CD4-positive, alpha-beta memory T cell (primary cell): ENCODE data around the gene RNF5. TPM values are rescaled to one million over a fixed set of nuclear protein-coding genes. Genes with fewer than 3 reads are reported as not detected.

ENCODE experiments used
- CTCF ChIA-PET: fragments of 350-600 bp; sonication (Branson Sonifier 250); formaldehyde crosslinking; loops from one replicate; lab custom pipeline; 2021; ENCODE audit warnings: inconsistent platforms; ENCODE audit not compliant: partially characterized antibody; lab: Charles Lee
- POLR2A ChIA-PET: fragments of 350-600 bp; sonication (Branson Sonifier 250); formaldehyde crosslinking; loops from one replicate; lab custom pipeline; 2021; ENCODE audit not compliant: partially characterized antibody; lab: Charles Lee
- DNase-seq, 5 donors: peaks; one replicate each; pipeline versions ENCODE4 v3.0.0 to v3.0.0-alpha.2; 2020 to 2022; ENCODE audit warnings: mixed read lengths in 1 of 5
- H3K27ac ChIP-seq: one replicate; pipeline ENCODE4 v1.7.0; 2013; ENCODE audit warnings: low read depth, low read length
- H3K27me3 ChIP-seq: 2 replicates; pipeline ENCODE4 v1.7.0; 2013; ENCODE audit warnings: mild to moderate bottlenecking, low read length, moderate library complexity; ENCODE audit not compliant: insufficient read depth
- H3K36me3 ChIP-seq: 2 replicates; pipeline ENCODE4 v1.7.0; 2013; ENCODE audit warnings: mild to moderate bottlenecking, low read length, moderate library complexity; ENCODE audit not compliant: insufficient read depth
- H3K4me1 ChIP-seq: 2 replicates; pipeline ENCODE4 v1.7.0; 2013; ENCODE audit warnings: mild to moderate bottlenecking, low read length, moderate library complexity; ENCODE audit not compliant: insufficient read depth
- H3K4me3 ChIP-seq, 2 donors: one replicate each; pipeline ENCODE4 v1.7.0; 2013; ENCODE audit warnings: low read length in 2 of 2, mild to moderate bottlenecking in 1 of 2
- H3K9me3 ChIP-seq, 2 donors: one replicate each; pipeline ENCODE4 v1.7.0; 2013; ENCODE audit warnings: low read length in 2 of 2, control low read depth in 1 of 2; ENCODE audit not compliant: control insufficient read depth in 1 of 2
- H3K27ac Mint-ChIP-seq, 7 donors: one replicate each; pipeline ENCODE4 v1.8.0; 2020 to 2021; ENCODE audit warnings: mixed read lengths in 7 of 7, mild to moderate bottlenecking in 6 of 7, inconsistent platforms in 3 of 7, moderate library complexity in 3 of 7
- H3K27me3 Mint-ChIP-seq, 2 donors: one replicate each; pipeline ENCODE4 v1.8.0; 2020 to 2021; ENCODE audit warnings: mixed read lengths in 2 of 2
- H3K36me3 Mint-ChIP-seq, 2 donors: one replicate each; pipeline ENCODE4 v1.8.0; 2020 to 2021; ENCODE audit warnings: mixed read lengths in 2 of 2, inconsistent platforms in 1 of 2, mild to moderate bottlenecking in 1 of 2
- H3K4me1 Mint-ChIP-seq, 4 donors: one replicate each; pipeline ENCODE4 v1.8.0; 2020 to 2021; ENCODE audit warnings: mixed read lengths in 4 of 4, mild to moderate bottlenecking in 1 of 4
- H3K4me3 Mint-ChIP-seq, 8 donors: one replicate each; pipeline ENCODE4 v1.8.0; 2020 to 2021; ENCODE audit warnings: mixed read lengths in 8 of 8, mild to moderate bottlenecking in 7 of 8, moderate library complexity in 6 of 8, inconsistent platforms in 3 of 8
- H3K9me3 Mint-ChIP-seq, 8 donors: one replicate each; pipeline ENCODE4 v1.8.0; 2020 to 2021; ENCODE audit warnings: mixed read lengths in 8 of 8, mild to moderate bottlenecking in 5 of 8, inconsistent platforms in 3 of 8, moderate library complexity in 1 of 8
- intact Hi-C: fragments of 100-400 bp; cut with micrococcal nuclease; formaldehyde crosslinking; loops from one replicate; pipeline ENCODE4 v1.15.1; 2023
- polyA plus RNA-seq, 2 donors: library from polyadenylated mRNA; unstranded; fragments of 300-500 nt; fragmentation: Illumina TruSeq; gene quantifications; one replicate each; pipeline ENCODE4 v1.2.3, GENCODE V29; 2021
- total RNA-seq, 2 experiments: library from RNA; stranded (reverse); gene quantifications; one replicate each; pipeline ENCODE4 v1.2.3, GENCODE V29; 2021

The RNF5 gene
- total and polyA plus RNA-seq, 4 experiments from 2014 or later = 44.2 to 129 (median 74.7) TPM

DNA sequence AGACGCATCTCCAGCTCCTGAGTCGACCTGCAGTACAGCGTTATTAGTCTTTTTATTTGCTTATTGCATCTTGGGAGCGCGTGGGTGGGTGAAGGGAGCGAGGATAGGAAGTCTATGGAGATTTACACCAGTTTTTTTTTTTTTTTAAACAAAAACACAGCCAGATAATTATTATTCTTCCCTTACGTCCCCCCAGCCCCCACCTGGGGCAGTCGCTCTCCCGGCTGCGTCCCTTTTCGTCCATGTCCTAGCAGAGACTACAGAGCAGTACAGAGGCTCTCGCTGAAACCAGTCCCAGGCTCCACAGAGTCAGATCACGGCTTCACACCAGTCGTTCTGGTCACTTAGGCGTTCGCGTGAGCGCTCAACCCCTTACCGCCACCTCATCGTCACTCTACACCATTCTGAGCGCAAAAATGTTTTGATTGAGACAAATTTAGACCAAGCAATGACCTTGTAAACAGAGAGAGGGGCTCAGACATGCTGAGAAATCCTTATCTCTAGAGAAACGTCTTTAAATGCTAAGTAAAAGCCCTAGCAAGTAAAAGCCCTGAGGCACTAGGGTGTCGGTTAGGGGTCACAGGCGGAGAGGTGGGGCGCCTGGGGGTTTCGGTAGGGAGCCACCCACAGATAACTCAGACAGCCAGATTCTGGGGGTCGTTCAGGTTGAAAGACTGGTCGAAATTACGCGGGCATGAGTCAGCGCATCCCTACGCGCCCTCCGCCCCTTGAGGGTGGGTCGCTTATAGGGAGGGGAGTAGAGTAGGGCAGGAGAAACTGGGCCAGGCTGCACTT is 25.2 kb upstream of the RNF5 start:
- CTCF ChIA-PET = interaction anchor here (1.4 kb wide), 1 partner anchor 92 kb away, joined by 4 read pairs; no protein-coding TSS in a partner anchor
- H3K9me3 Mint-ChIP-seq = peaks cover 0 to 3% (median 0%) of the 10 kb centered on the region in 8 donors
- H3K27me3 ChIP-seq = peaks cover 6% of the 10 kb centered on the region

DNA sequence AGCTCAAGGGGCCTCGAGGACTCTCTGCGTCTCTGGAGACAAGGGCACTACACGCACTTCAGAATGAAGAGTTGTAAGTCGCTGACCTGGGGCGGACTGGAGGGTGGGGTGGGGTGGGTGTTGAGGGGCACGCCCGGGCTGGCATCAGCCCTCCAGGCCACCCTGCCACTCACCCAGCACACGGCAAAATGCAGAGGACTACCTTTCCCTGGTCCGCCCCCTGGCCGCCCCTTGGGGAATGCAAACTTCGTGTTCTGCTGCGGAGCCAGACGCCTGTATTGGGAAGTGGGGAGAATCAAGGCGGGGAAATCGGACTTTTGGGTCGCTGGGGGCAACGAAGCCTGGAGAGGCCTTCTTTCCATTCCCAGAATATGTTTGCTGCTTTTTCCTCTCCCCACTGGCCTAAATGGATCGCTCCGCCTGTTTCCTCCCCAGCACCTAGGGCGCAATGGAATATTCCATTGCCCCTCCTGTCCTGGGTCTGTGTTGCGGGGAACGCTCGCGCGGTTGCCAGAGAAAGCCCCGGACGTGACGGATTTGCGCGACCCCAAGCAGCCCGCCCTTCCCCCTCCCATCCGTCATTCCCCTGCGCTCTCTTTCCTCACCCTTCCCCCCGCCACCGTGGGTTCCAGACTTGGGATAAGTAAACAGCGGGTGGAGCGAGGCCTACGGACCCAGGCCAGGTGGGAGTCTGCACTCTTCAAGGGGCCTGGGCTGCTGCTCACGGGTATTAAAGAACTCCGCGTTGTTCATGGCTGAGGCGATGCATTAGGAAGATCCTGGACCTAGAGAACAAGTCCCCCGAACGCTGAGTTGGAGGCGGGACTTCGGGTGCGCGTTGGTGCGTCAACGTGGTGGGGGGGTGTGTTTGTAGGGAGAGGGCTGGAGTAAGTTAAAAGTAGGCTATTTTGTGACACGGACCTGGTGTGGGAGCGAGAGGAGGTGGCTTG is 24.4 kb upstream of the RNF5 start, which contains the start of gene PPT2:
TSS of gene PPT2 (plus strand) at position 578 of the 950 bp plus-strand sequence. CDS start 454 bp downstream, outside the sequence.
- peaks cover 12 to 15% of the 10 kb centered on the region in 2 donors for H3K36me3 Mint-ChIP-seq
- peak within 1 kb of the TSS; percentile 92 to 98 (median 94) for H3K27ac Mint-ChIP-seq
- peaks cover 15 to 25% of the 10 kb centered on the region in 2 donors for H3K27me3 Mint-ChIP-seq
- peaks cover 30 to 58% (median 41%) of the 10 kb centered on the region in 4 donors for H3K4me1 Mint-ChIP-seq
- Histone ChIP-seq H3K27ac (peak within 1 kb of the TSS; percentile 42), H3K27me3 (peaks cover under 1% of the 10 kb centered on the region), H3K36me3 (no peaks in the 10 kb centered on the region), H3K4me3 (peak within 1 kb of the TSS; percentile 78 to 98), H3K9me3 (no peaks in the 10 kb centered on the region), H3K4me1 (peaks cover 16% of the 10 kb centered on the region)
- ChIA-PET POLR2A (interaction anchor here (0.9 to 1.3 kb wide), 6 partner anchors 11 to 43 kb away, joined by 3 to 14 read pairs (median 4); partner anchors contain the start of genes ATF6B and EGFL8), CTCF (interaction anchor here (1.0 to 1.3 kb wide), 6 partner anchors 11 to 106 kb away, joined by 3 to 9 read pairs (median 6); partner anchors contain the start of genes EGFL8 and GPSM3)
- peak; percentile 62 to 84 (median 70) for DNase-seq
- H3K9me3 Mint-ChIP-seq = peaks cover 0 to 3% (median 0%) of the 10 kb centered on the region in 8 donors
- peak within 1 kb of the TSS; percentile 95 to 100 (median 98) for H3K4me3 Mint-ChIP-seq
- intact Hi-C loops = loop anchor here (1.0 to 10.0 kb wide), 5 partner anchors 22 to 109 kb away; partner anchors contain the start of genes AGPAT1 and PBX2

More for the DNA sequence above, 25.2 kb upstream of the RNF5 start:
- H3K36me3 ChIP-seq = no peaks in the 10 kb centered on the region
- POLR2A ChIA-PET = interaction anchor here (0.6 to 1.4 kb wide), 5 partner anchors 23 to 40 kb away, joined by 3 to 4 read pairs (median 3); partner anchors contain the start of genes FKBPL and GPSM3
- intact Hi-C loops = loop anchor here (10.0 kb wide), 1 partner anchor 108 kb away; no protein-coding TSS in a partner anchor
- no peaks in the 10 kb centered on the region for H3K9me3 ChIP-seq
- peaks cover 7 to 14% of the 10 kb centered on the region in 2 donors for H3K36me3 Mint-ChIP-seq
- peak overlapping the region in 7 of 8 donors; percentile 32 to 84 (median 72) for H3K4me3 Mint-ChIP-seq
- H3K27ac ChIP-seq = no peak overlapping the region
- H3K4me1 ChIP-seq = peaks cover 17% of the 10 kb centered on the region
- H3K27me3 Mint-ChIP-seq = peaks cover 18 to 28% of the 10 kb centered on the region in 2 donors
- peak overlapping the region in 6 of 7 donors; percentile 13 to 94 (median 78) for H3K27ac Mint-ChIP-seq
- H3K4me1 Mint-ChIP-seq = peaks cover 31 to 67% (median 47%) of the 10 kb centered on the region in 4 donors
- no peak for DNase-seq
- H3K4me3 ChIP-seq = no peak overlapping the region

DNA sequence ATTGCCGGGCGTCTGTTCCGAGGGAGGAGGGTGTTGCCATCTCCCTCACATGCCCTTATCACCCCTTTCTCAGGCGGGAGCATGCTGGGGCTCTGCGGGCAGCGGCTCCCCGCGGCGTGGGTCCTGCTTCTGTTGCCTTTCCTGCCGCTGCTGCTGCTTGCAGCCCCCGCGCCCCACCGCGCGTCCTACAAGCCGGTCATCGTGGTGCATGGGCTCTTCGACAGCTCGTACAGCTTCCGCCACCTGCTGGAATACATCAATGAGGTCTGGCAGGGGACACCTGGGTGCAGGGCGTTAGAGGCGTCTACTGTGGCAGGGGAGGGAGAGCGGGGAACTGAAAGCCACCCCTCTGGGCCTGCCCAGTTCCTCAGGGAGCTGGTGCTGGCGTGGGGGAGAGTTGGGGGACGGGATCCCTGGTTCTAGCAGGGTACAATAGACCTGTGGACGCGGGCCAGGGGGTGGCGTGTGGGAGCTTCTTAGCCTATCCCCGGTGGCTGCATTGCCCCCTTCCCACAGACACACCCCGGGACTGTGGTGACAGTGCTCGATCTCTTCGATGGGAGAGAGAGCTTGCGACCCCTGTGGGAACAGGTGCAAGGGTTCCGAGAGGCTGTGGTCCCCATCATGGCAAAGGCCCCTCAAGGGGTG is 23.6 kb upstream of the RNF5 start:
- Histone ChIP-seq H3K4me3 (peak overlapping the region; percentile 78 to 98), H3K4me1 (peaks cover 14% of the 10 kb centered on the region), H3K27ac (peak overlapping the region; percentile 42), H3K36me3 (no peaks in the 10 kb centered on the region), H3K9me3 (no peaks in the 10 kb centered on the region), H3K27me3 (no peaks in the 10 kb centered on the region)
- Mint-ChIP-seq H3K27me3 (peaks cover 11 to 21% of the 10 kb centered on the region in 2 donors), H3K9me3 (peaks cover 0 to 1% (median 0%) of the 10 kb centered on the region in 8 donors), H3K4me3 (peak overlapping the region; percentile 95 to 100 (median 98)), H3K27ac (peak overlapping the region; percentile 92 to 98 (median 94)), H3K36me3 (peaks cover 12 to 15% of the 10 kb centered on the region in 2 donors), H3K4me1 (peaks cover 26 to 54% (median 37%) of the 10 kb centered on the region in 4 donors)
- ChIA-PET POLR2A (interaction anchor here (0.8 to 1.3 kb wide), 9 partner anchors 10 to 43 kb away, joined by 3 to 14 read pairs (median 4); partner anchors contain the start of genes ATF6B, EGFL8 and PBX2), CTCF (interaction anchor here (0.7 to 1.3 kb wide), 10 partner anchors 10 to 107 kb away, joined by 3 to 9 read pairs (median 5); partner anchors contain the start of genes EGFL8 and GPSM3)
- intact Hi-C loops = loop anchor here (1.0 to 10.0 kb wide), 5 partner anchors 22 to 110 kb away; partner anchors contain the start of genes AGPAT1 and PBX2
- peak; percentile 60 to 75 (median 69) for DNase-seq

DNA sequence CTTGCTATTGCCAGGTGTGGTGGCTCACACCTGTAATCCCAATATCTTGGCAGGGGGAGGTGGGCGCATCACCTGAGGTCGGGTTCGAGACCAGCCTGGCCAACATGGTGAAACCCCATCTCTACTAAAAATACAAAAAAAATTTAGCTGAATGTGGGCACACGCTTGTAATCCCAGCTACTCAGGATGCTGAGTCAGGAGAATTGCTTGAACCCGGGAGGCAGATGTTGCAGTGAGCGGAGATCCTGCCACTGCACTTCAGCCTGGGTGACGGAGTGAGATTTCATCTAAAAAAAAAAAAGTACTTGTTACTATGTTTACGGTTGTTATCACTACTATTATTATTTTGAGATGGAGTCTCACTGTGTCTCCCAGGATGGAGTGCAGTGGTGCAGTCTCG is 21.3 kb upstream of the RNF5 start:
- ChIA-PET POLR2A (no interaction called here), CTCF (no interaction called here)
- H3K27ac Mint-ChIP-seq = no peak overlapping the region

DNA sequence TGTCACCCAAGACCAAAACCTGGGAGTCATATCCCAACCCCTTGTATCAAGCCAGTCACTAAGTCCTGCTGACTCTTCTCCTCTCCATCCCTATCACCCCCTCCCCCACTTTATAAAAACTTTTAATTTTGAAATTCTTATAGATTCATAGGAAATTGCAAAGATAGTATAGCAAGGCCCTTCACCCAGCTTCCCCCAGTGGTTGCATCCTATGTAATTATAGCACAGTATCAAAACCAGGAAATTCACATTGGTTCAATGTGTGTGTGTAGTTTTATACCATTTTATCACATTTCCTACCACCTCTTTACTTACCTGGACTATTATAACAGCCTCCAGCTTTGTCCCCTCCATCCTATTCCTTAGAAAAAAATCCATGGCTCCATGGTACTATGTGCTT is 20.2 kb upstream of the RNF5 start:
- ChIA-PET CTCF (interaction anchor here (1.1 kb wide), 1 partner anchor 15 kb away, joined by 5 read pairs; no protein-coding TSS in a partner anchor), POLR2A (no interaction called here)
- no peaks in the 10 kb centered on the region for H3K27me3 ChIP-seq
- DNase-seq = no peak
- peaks cover 15 to 27% (median 20%) of the 10 kb centered on the region in 4 donors for H3K4me1 Mint-ChIP-seq
- H3K36me3 ChIP-seq = no peaks in the 10 kb centered on the region
- no peak overlapping the region for H3K4me3 Mint-ChIP-seq
- H3K9me3 ChIP-seq = no peaks in the 10 kb centered on the region
- peaks cover 0 to 3% of the 10 kb centered on the region in 2 donors for H3K27me3 Mint-ChIP-seq
- H3K36me3 Mint-ChIP-seq = peaks cover 13 to 21% of the 10 kb centered on the region in 2 donors
- no peak overlapping the region for H3K27ac ChIP-seq
- peaks cover 14% of the 10 kb centered on the region for H3K4me1 ChIP-seq
- no peak overlapping the region for H3K27ac Mint-ChIP-seq
- no peaks in the 10 kb centered on the region for H3K9me3 Mint-ChIP-seq
- no peak overlapping the region for H3K4me3 ChIP-seq
- intact Hi-C loops = loop anchor here (10.0 kb wide), 1 partner anchor 113 kb away; no protein-coding TSS in a partner anchor

More for the DNA sequence above, 21.3 kb upstream of the RNF5 start:
- peaks cover 14% of the 10 kb centered on the region for H3K4me1 ChIP-seq
- no peak for DNase-seq
- H3K4me3 ChIP-seq = no peak overlapping the region
- no peak overlapping the region for H3K27ac ChIP-seq
- no peaks in the 10 kb centered on the region for H3K27me3 ChIP-seq
- intact Hi-C loops = loop anchor here (10.0 kb wide), 1 partner anchor 112 kb away; no protein-coding TSS in a partner anchor
- Mint-ChIP-seq H3K9me3 (no peaks in the 10 kb centered on the region), H3K36me3 (peaks cover 12 to 15% of the 10 kb centered on the region in 2 donors), H3K4me1 (peaks cover 19 to 37% (median 28%) of the 10 kb centered on the region in 4 donors), H3K4me3 (no peak overlapping the region), H3K27me3 (peaks cover 0 to 7% of the 10 kb centered on the region in 2 donors)
- no peaks in the 10 kb centered on the region for H3K36me3 ChIP-seq
- no peaks in the 10 kb centered on the region for H3K9me3 ChIP-seq
